GM12878 (cell line): ENCODE results near the gene CHKA. TPM values are rescaled to one million over a fixed set of nuclear protein-coding genes. Genes with fewer than 3 reads are reported as not detected.

Experiments used
- ATAC-seq: fragments of 200-7000 bp; cut with Tn5 transposase; 3 replicates; pipeline ENCODE4 v1.9.1; 2020; ENCODE audit warnings: mild to moderate bottlenecking, moderate library complexity
- BruUV-seq: library from RNA; stranded (reverse); fragments of 400-500 nt; replicated peaks from 2 replicates; lab custom pipeline; 2021; lab: Mats Ljungman, UMichigan
- CTCF ChIA-PET: fragments of 300-600 bp; sonication (Branson Sonifier 250); formaldehyde crosslinking; extraction: SDS; loops from one replicate; lab custom pipeline; 2021; ENCODE audit warnings: inconsistent platforms; lab: Yijun Ruan, JAX
- POLR2A ChIA-PET: fragments of 350-600 bp; formaldehyde crosslinking; extraction: SDS; loops from one replicate; lab custom pipeline; 2021; ENCODE audit warnings: inconsistent platforms; lab: Charles Lee
- RAD21 ChIA-PET: fragments of 300-600 bp; sonication (Branson Sonifier 250); formaldehyde crosslinking; loops from one replicate; lab custom pipeline; 2023; ENCODE audit warnings: antibody characterized with exemption; ENCODE audit not compliant: unreplicated experiment; lab: Charles Lee
- SMC1A ChIA-PET: fragments of 300-600 bp; sonication (Branson Sonifier 250); formaldehyde crosslinking; loops from one replicate; lab custom pipeline; 2023; ENCODE audit not compliant: unreplicated experiment, uncharacterized antibody; lab: Charles Lee
- DNase-seq: peaks from one replicate; pipeline ENCODE4 v3.0.0-alpha.2; 2011; ENCODE audit warnings: low read depth, low spot score
- FAIRE-seq: peaks from 3 replicates; lab custom pipeline; 2011; peaks lifted over from hg19 to GRCh38; lab: Jason Lieb, UNC
- H2AFZ ChIP-seq: 2 replicates; pipeline ENCODE4 v1.6.0; 2011; ENCODE audit warnings: low read depth, low read length, control low read depth; ENCODE audit not compliant: control insufficient read depth
- H3K27ac ChIP-seq: 2 replicates; pipeline ENCODE4 v1.5.1; 2011; ENCODE audit warnings: control low read depth; ENCODE audit not compliant: control insufficient read depth, insufficient read depth
- H3K27me3 ChIP-seq, 2 experiments: replicated peaks in 1 of 2; 2 replicates each; pipeline versions ENCODE4 v1.6.0 to v1.6.1; 2011; ENCODE audit warnings: low read length in 1 of 2; ENCODE audit not compliant: control insufficient read depth in 2 of 2, insufficient read depth in 2 of 2
- H3K36me3 ChIP-seq, 2 experiments: 2 replicates each; pipeline ENCODE4 v1.5.1; 2011; ENCODE audit warnings: low read length in 1 of 2; ENCODE audit not compliant: control insufficient read depth in 2 of 2, insufficient read depth in 2 of 2
- H3K4me1 ChIP-seq: 2 replicates; pipeline ENCODE4 v1.6.1; 2011; ENCODE audit warnings: mild to moderate bottlenecking, low read length, moderate library complexity, mixed read lengths; ENCODE audit not compliant: control insufficient read depth, insufficient read depth
- H3K4me2 ChIP-seq: 2 replicates; pipeline ENCODE4 v1.6.0; 2011; ENCODE audit warnings: control low read depth; ENCODE audit not compliant: control insufficient read depth, insufficient read depth
- H3K4me3 ChIP-seq: fragments of 200-600 bp; sonication (generic); 2 replicates; pipeline ENCODE4 v1.5.1; 2016
- H3K79me2 ChIP-seq: 2 replicates; pipeline ENCODE4 v1.6.0; 2011; ENCODE audit warnings: low read length; ENCODE audit not compliant: control insufficient read depth, insufficient read depth
- H3K9ac ChIP-seq: 2 replicates; pipeline ENCODE4 v1.8.0; 2011; ENCODE audit warnings: low read length, control low read depth, mixed read lengths; ENCODE audit not compliant: control insufficient read depth, insufficient read depth
- H3K9me3 ChIP-seq: replicated peaks from 3 replicates; pipeline ENCODE4 v1.5.1; 2011; ENCODE audit warnings: mild to moderate bottlenecking, low read length; ENCODE audit not compliant: control insufficient read depth, insufficient read depth
- H4K20me1 ChIP-seq: 2 replicates; pipeline ENCODE4 v1.6.0; 2011; ENCODE audit not compliant: control insufficient read depth, insufficient read depth
- BCLAF1 ChIP-seq: fragments of 450-650 bp; IDR thresholded peaks from 2 replicates; pipeline ENCODE4 v1.6.1; 2017; ENCODE audit warnings: antibody characterized with exemption, mild to moderate bottlenecking, moderate library complexity
- CBX3 ChIP-seq: fragments of 200-600 bp; sonication (generic); IDR thresholded peaks from 2 replicates; pipeline ENCODE4 v1.6.1; 2016; ENCODE audit warnings: low read depth, borderline replicate concordance
- MYC ChIP-seq: IDR thresholded peaks from 2 replicates; pipeline ENCODE4 v1.6.1; 2011; ENCODE audit warnings: mild to moderate bottlenecking, low read length, moderate library complexity, inconsistent platforms; ENCODE audit not compliant: insufficient read depth, insufficient replicate concordance, insufficient read length, severe bottlenecking
- NKRF ChIP-seq: fragments of 450-650 bp; conservative IDR thresholded peaks from 2 replicates; pipeline ENCODE4 v1.6.1; 2017; ENCODE audit warnings: mild to moderate bottlenecking, moderate library complexity
- RBBP5 ChIP-seq: fragments of 200-600 bp; sonication (generic); conservative IDR thresholded peaks from 2 replicates; pipeline ENCODE4 v1.6.1; 2016
- SRF ChIP-seq, 2 experiments: IDR thresholded peaks; 2 replicates each; pipeline ENCODE4 v1.6.1; 2011; ENCODE audit warnings: low read depth in 2 of 2, low read length in 2 of 2, mild to moderate bottlenecking in 1 of 2, moderate library complexity in 1 of 2
- STAT1 ChIP-seq: fragments of 450-650 bp; conservative IDR thresholded peaks from 2 replicates; pipeline ENCODE4 v1.6.1; 2014; ENCODE audit warnings: antibody characterized with exemption, mild to moderate bottlenecking
- TAF1 ChIP-seq: IDR thresholded peaks from 2 replicates; pipeline ENCODE4 v1.6.1; 2011; ENCODE audit warnings: mild to moderate bottlenecking, low read depth, low read length, borderline replicate concordance
- WGBS: methylation state at CpG from one replicate; pipeline ENCODE4 v1.1.6; 2016; ENCODE audit warnings: low lambda C conversion rate; ENCODE audit not compliant: insufficient replicate concordance, insufficient coverage; ENCODE audit errors: missing lambda C conversion rate; 5-methylcytosine and 5-hydroxymethylcytosine counted together
- in situ Hi-C: fragments of 300-500 bp; cut with MboI; formaldehyde crosslinking; loops from 9 replicates; pipeline ENCODE4 v1.14.3; 2018; ENCODE audit warnings: mixed read lengths
- intact Hi-C: fragments of 100-400 bp; cut with micrococcal nuclease; formaldehyde crosslinking; loops from one replicate; pipeline ENCODE4 v1.14.2; 2022; ENCODE audit not compliant: unreplicated experiment
- polyA plus RNA-seq, 11 experiments: library from polyadenylated mRNA; depleted of rRNA in 4 of 11; unstranded in 6 of 11; stranded (reverse) in 5 of 11; fragments of >200 nt; fragmentation: Nextera tagmentation in 4 of 11; fragmentation: Illumina TruSeq in 1 of 11; extraction: Ambion mirVana in 4 of 11; extraction: Trizol in 1 of 11; gene quantifications; 1 replicate in 1 of 11; 2 replicates in 10 of 11; pipeline versions ENCODE4 v1.2.1 to v1.2.3, GENCODE V29; 2011 to 2016; ENCODE audit warnings: inconsistent platforms in 2 of 11, missing spikeins in 2 of 11, low read depth in 1 of 11
- total RNA-seq, 4 experiments: library from RNA; depleted of rRNA in 3 of 4; stranded (reverse); fragments of >200 nt in 3 of 4; fragmentation: Illumina TruSeq in 1 of 4; extraction: Trizol in 1 of 4; gene quantifications; 2 replicates each; pipeline versions ENCODE4 v1.2.1 to v1.2.3, GENCODE V29; 2013 to 2021
- TF ChIP-seq, protein P1 (sequence below), 3 experiments: IDR thresholded peaks in 2 of 3; conservative IDR thresholded peaks in 1 of 3; 2 replicates each; pipeline ENCODE4 v1.5.1; 2011; ENCODE audit warnings: low read depth in 3 of 3, low read length in 3 of 3, mild to moderate bottlenecking in 3 of 3, control low read depth in 2 of 3, moderate library complexity in 2 of 3, inconsistent platforms in 1 of 3, mixed read lengths in 1 of 3; ENCODE audit not compliant: control insufficient read depth in 2 of 3, insufficient read depth in 1 of 3; ENCODE audit errors: extremely low read depth in 1 of 3
- TF ChIP-seq, protein P2 (sequence below): fragments of 450-650 bp; IDR thresholded peaks from 2 replicates; pipeline ENCODE4 v1.6.1; 2018; ENCODE audit warnings: mild to moderate bottlenecking, low read depth, moderate library complexity; ENCODE audit not compliant: partially characterized antibody

The CHKA gene
- total and polyA plus RNA-seq, 10 of the 15 experiments (the other 5 are each of a cell fraction or from before 2014, with no cell fraction given) = 5.2 to 29.2 (median 21.2) TPM

DNA sequence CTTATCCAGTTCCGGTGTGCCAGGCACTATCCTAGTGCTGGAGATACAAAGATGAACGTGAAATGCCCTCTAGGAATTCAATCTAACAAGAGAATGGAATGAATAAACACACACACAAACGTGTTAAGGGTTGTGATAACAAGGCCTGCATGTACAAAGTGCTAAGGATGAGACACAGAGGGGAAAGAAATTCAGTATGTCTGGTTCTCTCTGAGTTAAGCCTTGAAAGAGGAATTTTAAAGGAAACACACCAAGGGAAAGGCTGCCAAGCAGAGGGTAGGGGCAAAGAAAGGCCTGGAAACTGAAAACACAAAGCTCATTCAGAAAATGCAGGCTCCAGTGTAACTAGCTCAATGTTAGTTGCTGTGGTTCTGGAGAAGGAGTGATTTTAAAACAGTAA is 4.2 kb downstream of the CHKA start:
- Histone ChIP-seq H3K4me1 (peaks cover 9% of the 10 kb centered on the region), H3K27ac (no peak overlapping the region), H2AFZ (no peak overlapping the region), H4K20me1 (no peaks in the 10 kb centered on the region), H3K4me3 (peak overlapping the region; percentile 10; the same call in 1 of the 2 replicates), H3K9ac (peak overlapping the region; percentile 20; the same call in 1 of the 2 replicates), H3K9me3 (no peaks in the 10 kb centered on the region), H3K79me2 (peaks cover 69% of the 10 kb centered on the region), H3K36me3 (peaks cover 0 to 5% of the 10 kb centered on the region in 2 experiments; a peak in 2 of 4 replicates), H3K4me2 (peak overlapping the region; percentile 2; the same call in 1 of the 2 replicates), H3K27me3 (no peaks in the 10 kb centered on the region)
- in situ Hi-C loops = no loop called here
- intact Hi-C loops = loop anchor here (5.0 kb wide), 1 partner anchor 85 kb away; the partner anchor contains the start of gene NDUFS8
- no TSS peak for BruUV-seq
- DNase-seq = no peak
- WGBS = 100% methylated on average over 3 of the region's 3 CpGs
- RAD21 ChIA-PET = interaction anchor here (0.8 to 4.2 kb wide), 5 partner anchors 18 to 92 kb away, joined by 3 to 28 read pairs (median 3); partner anchors contain the start of gene TCIRG1
- FAIRE-seq = no peak
- CTCF ChIA-PET = interaction anchor here (0.6 to 1.9 kb wide), 6 partner anchors 15 to 92 kb away, joined by 3 to 8 read pairs (median 4); no protein-coding TSS in a partner anchor
- SMC1A ChIA-PET = interaction anchor here (0.7 to 4.0 kb wide), 10 partner anchors 8 to 98 kb away, joined by 3 to 40 read pairs (median 3); no protein-coding TSS in a partner anchor
- POLR2A ChIA-PET = interaction anchor here (0.9 to 5.0 kb wide), 5 partner anchors 11 to 78 kb away, joined by 3 to 34 read pairs (median 6); partner anchors contain the start of gene TCIRG1
- no peak for ATAC-seq
- TF ChIP-seq TAF1 (no peak), NKRF (no peak), BCLAF1 (no peak), SRF (IDR thresholded peaks at IDR 0.05; ENCODE audit: low read depth in 2 of 2, low read length in 2 of 2) (no peak), CBX3 (no peak), MYC (no peak), RBBP5 (no peak), STAT1 (no peak)
- TF ChIP-seq, protein P1, sequence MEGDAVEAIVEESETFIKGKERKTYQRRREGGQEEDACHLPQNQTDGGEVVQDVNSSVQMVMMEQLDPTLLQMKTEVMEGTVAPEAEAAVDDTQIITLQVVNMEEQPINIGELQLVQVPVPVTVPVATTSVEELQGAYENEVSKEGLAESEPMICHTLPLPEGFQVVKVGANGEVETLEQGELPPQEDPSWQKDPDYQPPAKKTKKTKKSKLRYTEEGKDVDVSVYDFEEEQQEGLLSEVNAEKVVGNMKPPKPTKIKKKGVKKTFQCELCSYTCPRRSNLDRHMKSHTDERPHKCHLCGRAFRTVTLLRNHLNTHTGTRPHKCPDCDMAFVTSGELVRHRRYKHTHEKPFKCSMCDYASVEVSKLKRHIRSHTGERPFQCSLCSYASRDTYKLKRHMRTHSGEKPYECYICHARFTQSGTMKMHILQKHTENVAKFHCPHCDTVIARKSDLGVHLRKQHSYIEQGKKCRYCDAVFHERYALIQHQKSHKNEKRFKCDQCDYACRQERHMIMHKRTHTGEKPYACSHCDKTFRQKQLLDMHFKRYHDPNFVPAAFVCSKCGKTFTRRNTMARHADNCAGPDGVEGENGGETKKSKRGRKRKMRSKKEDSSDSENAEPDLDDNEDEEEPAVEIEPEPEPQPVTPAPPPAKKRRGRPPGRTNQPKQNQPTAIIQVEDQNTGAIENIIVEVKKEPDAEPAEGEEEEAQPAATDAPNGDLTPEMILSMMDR (IDR thresholded peaks at IDR 0.05 in 2 of 3, conservative IDR thresholded peaks at IDR 0.05 in 1 of 3; ENCODE audit: control insufficient read depth in 2 of 3, extremely low read depth in 1 of 3, insufficient read depth in 1 of 3, low read depth in 3 of 3, low read length in 3 of 3) = no peak
- TF ChIP-seq, protein P2, sequence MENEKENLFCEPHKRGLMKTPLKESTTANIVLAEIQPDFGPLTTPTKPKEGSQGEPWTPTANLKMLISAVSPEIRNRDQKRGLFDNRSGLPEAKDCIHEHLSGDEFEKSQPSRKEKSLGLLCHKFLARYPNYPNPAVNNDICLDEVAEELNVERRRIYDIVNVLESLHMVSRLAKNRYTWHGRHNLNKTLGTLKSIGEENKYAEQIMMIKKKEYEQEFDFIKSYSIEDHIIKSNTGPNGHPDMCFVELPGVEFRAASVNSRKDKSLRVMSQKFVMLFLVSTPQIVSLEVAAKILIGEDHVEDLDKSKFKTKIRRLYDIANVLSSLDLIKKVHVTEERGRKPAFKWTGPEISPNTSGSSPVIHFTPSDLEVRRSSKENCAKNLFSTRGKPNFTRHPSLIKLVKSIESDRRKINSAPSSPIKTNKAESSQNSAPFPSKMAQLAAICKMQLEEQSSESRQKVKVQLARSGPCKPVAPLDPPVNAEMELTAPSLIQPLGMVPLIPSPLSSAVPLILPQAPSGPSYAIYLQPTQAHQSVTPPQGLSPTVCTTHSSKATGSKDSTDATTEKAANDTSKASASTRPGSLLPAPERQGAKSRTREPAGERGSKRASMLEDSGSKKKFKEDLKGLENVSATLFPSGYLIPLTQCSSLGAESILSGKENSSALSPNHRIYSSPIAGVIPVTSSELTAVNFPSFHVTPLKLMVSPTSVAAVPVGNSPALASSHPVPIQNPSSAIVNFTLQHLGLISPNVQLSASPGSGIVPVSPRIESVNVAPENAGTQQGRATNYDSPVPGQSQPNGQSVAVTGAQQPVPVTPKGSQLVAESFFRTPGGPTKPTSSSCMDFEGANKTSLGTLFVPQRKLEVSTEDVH = no peak
